OCI-LY7 (cell line): ENCODE results near the gene MAPK8IP2. TPM values are rescaled to one million over a fixed set of nuclear protein-coding genes. Genes with fewer than 3 reads are reported as not detected.

Experiments
- BruUV-seq: library from RNA; stranded (reverse); fragments of 400-500 nt; replicated peaks from 2 replicates; lab custom pipeline; 2021; lab: Mats Ljungman, UMichigan
- CTCF ChIA-PET: fragments of 300-600 bp; sonication (Branson Sonifier 250); formaldehyde crosslinking; loops from one replicate; lab custom pipeline; 2022; ENCODE audit warnings: antibody characterized with exemption; ENCODE audit not compliant: unreplicated experiment; lab: Charles Lee
- POLR2A ChIA-PET: fragments of 300-600 bp; sonication (Branson Sonifier 250); formaldehyde crosslinking; loops from one replicate; lab custom pipeline; 2022; ENCODE audit warnings: antibody characterized with exemption; lab: Charles Lee
- DNase-seq: peaks from one replicate; pipeline ENCODE4 v3.0.0-alpha.2; 2015; ENCODE audit warnings: low spot score
- H2AFZ ChIP-seq: fragments of 200-600 bp; sonication (generic), shearing (Covaris generic); 2 replicates; pipeline ENCODE4 v1.6.1; 2014; ENCODE audit warnings: mild to moderate bottlenecking, antibody characterized with exemption, low read length, moderate library complexity
- H3K27ac ChIP-seq: fragments of 200-600 bp; sonication (generic); 2 replicates; pipeline ENCODE4 v1.5.1; 2014; ENCODE audit warnings: mixed run types, low read depth, mild to moderate bottlenecking, moderate library complexity, low read length, inconsistent platforms; ENCODE audit not compliant: poor library complexity, severe bottlenecking
- H3K36me3 ChIP-seq: fragments of 200-600 bp; sonication (generic); 2 replicates; pipeline ENCODE4 v1.6.1; 2014; ENCODE audit warnings: mild to moderate bottlenecking, antibody characterized with exemption, low read length, moderate library complexity, mixed read lengths; ENCODE audit not compliant: insufficient read depth
- H3K4me1 ChIP-seq: fragments of 200-600 bp; sonication (generic); 2 replicates; pipeline ENCODE4 v1.5.1; 2014; ENCODE audit warnings: mild to moderate bottlenecking, low read length; ENCODE audit not compliant: insufficient read depth, poor library complexity, severe bottlenecking
- H3K4me2 ChIP-seq: fragments of 200-600 bp; sonication (generic); 2 replicates; pipeline ENCODE4 v1.6.1; 2014; ENCODE audit warnings: mild to moderate bottlenecking, low read length
- H3K4me3 ChIP-seq: fragments of 200-600 bp; sonication (generic); 2 replicates; pipeline ENCODE4 v1.5.1; 2014; ENCODE audit warnings: mild to moderate bottlenecking, low read depth, low read length; ENCODE audit not compliant: poor library complexity, severe bottlenecking
- H3K79me2 ChIP-seq: fragments of 200-600 bp; sonication (generic); 2 replicates; pipeline ENCODE4 v1.6.1; 2016; ENCODE audit warnings: low read depth, mild to moderate bottlenecking, low read length, moderate library complexity, mixed read lengths; ENCODE audit not compliant: insufficient read depth
- H3K9me2 ChIP-seq: fragments of 200-600 bp; sonication (generic); 2 replicates; pipeline ENCODE4 v1.6.1; 2016; ENCODE audit warnings: mild to moderate bottlenecking, low read length, mixed read lengths; ENCODE audit not compliant: insufficient read depth
- H3K9me3 ChIP-seq: fragments of 200-600 bp; sonication (generic); 2 replicates; pipeline ENCODE4 v1.6.1; 2014; ENCODE audit warnings: mild to moderate bottlenecking, mixed run types, low read length, mixed read lengths
- H4K20me1 ChIP-seq: fragments of 200-600 bp; sonication (generic); 2 replicates; pipeline ENCODE4 v1.6.1; 2014; ENCODE audit warnings: mild to moderate bottlenecking, antibody characterized with exemption, low read length, moderate library complexity, mixed read lengths; ENCODE audit not compliant: insufficient read depth
- EZH2phosphoT487 ChIP-seq: fragments of 200-600 bp; sonication (generic); IDR thresholded peaks from 2 replicates; pipeline ENCODE4 v1.6.1; 2018; ENCODE audit warnings: low read depth, borderline replicate concordance, mild to moderate bottlenecking, mixed run types, antibody characterized with exemption, low read length, moderate library complexity, mixed read lengths
- intact Hi-C: fragments of 100-400 bp; cut with micrococcal nuclease; formaldehyde crosslinking; loops from one replicate; pipeline ENCODE4 v1.10.0; 2022; ENCODE audit not compliant: unreplicated experiment
- total RNA-seq, 2 experiments: library from RNA; depleted of rRNA in 1 of 2; stranded (reverse); fragments of >200 nt in 1 of 2; shearing (Covaris generic) in 1 of 2; gene quantifications; 2 replicates each; pipeline ENCODE4 v1.2.3, GENCODE V29; 2014 to 2022
- TF ChIP-seq, protein P1 (sequence below): fragments of 200-600 bp; sonication (generic); conservative IDR thresholded peaks from 2 replicates; pipeline ENCODE4 v1.5.1; 2014; ENCODE audit warnings: mild to moderate bottlenecking, antibody characterized with exemption, low read length, moderate library complexity, mixed read lengths

MAPK8IP2 gene
- total RNA-seq, 2 experiments from 2014 or later = 0.54 to 2.2 TPM

GRCh38 chr22:50601669-50602337, 1.2 kb downstream of the MAPK8IP2 start:
- no peaks in the 10 kb centered on the region for H3K79me2 ChIP-seq
- no peak for DNase-seq
- BruUV-seq = no TSS peak
- no peak overlapping the region for H2AFZ ChIP-seq
- no peaks in the 10 kb centered on the region for H3K36me3 ChIP-seq
- H3K4me2 ChIP-seq = no peak overlapping the region
- no peaks in the 10 kb centered on the region for H4K20me1 ChIP-seq
- CTCF ChIA-PET = no interaction called here
- TF ChIP-seq, protein P1, sequence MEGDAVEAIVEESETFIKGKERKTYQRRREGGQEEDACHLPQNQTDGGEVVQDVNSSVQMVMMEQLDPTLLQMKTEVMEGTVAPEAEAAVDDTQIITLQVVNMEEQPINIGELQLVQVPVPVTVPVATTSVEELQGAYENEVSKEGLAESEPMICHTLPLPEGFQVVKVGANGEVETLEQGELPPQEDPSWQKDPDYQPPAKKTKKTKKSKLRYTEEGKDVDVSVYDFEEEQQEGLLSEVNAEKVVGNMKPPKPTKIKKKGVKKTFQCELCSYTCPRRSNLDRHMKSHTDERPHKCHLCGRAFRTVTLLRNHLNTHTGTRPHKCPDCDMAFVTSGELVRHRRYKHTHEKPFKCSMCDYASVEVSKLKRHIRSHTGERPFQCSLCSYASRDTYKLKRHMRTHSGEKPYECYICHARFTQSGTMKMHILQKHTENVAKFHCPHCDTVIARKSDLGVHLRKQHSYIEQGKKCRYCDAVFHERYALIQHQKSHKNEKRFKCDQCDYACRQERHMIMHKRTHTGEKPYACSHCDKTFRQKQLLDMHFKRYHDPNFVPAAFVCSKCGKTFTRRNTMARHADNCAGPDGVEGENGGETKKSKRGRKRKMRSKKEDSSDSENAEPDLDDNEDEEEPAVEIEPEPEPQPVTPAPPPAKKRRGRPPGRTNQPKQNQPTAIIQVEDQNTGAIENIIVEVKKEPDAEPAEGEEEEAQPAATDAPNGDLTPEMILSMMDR = no peak
- TF ChIP-seq EZH2phosphoT487 = no peak
- no peaks in the 10 kb centered on the region for H3K4me1 ChIP-seq
- POLR2A ChIA-PET = no interaction called here
- H3K9me2 ChIP-seq = no peaks in the 10 kb centered on the region
- no peak overlapping the region for H3K27ac ChIP-seq
- intact Hi-C loops = no loop called here
- no peak overlapping the region for H3K4me3 ChIP-seq
- H3K9me3 ChIP-seq = no peaks in the 10 kb centered on the region

DNA sequence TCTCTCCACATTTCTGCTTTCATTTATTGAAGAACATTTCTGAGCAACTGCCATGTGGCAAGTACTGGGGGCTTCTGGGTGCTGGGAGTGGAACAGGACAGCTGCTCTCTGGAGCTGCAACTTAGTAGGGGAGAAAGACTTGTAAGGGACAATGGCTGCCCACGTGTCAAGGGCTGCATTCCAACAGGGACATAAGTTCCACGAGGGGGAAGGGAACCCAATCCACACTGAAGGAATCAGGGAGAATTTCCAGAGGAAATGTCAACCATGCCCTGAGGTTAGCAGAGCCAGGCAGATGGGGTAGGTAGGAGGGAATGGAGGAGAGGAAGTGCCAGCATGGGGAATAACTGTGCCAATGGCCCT, 1.7 kb downstream of the MAPK8IP2 start:
- H3K79me2 ChIP-seq = no peaks in the 10 kb centered on the region
- CTCF ChIA-PET = no interaction called here
- BruUV-seq = no TSS peak

More for the DNA sequence above, 1.7 kb downstream of the MAPK8IP2 start:
- H2AFZ ChIP-seq = no peak overlapping the region
- intact Hi-C loops = no loop called here
- no peaks in the 10 kb centered on the region for H3K9me3 ChIP-seq
- no peaks in the 10 kb centered on the region for H4K20me1 ChIP-seq
- H3K9me2 ChIP-seq = no peaks in the 10 kb centered on the region
- no peak overlapping the region for H3K4me3 ChIP-seq
- POLR2A ChIA-PET = no interaction called here
- DNase-seq = no peak
- H3K4me2 ChIP-seq = no peak overlapping the region
- H3K4me1 ChIP-seq = no peaks in the 10 kb centered on the region
- H3K27ac ChIP-seq = no peak overlapping the region
- H3K36me3 ChIP-seq = no peaks in the 10 kb centered on the region
- TF ChIP-seq, protein P1 = no peak
- no peak for TF ChIP-seq EZH2phosphoT487
